Measurements from ENCODE around the gene PNPLA7.

Gene PNPLA7

DNA sequence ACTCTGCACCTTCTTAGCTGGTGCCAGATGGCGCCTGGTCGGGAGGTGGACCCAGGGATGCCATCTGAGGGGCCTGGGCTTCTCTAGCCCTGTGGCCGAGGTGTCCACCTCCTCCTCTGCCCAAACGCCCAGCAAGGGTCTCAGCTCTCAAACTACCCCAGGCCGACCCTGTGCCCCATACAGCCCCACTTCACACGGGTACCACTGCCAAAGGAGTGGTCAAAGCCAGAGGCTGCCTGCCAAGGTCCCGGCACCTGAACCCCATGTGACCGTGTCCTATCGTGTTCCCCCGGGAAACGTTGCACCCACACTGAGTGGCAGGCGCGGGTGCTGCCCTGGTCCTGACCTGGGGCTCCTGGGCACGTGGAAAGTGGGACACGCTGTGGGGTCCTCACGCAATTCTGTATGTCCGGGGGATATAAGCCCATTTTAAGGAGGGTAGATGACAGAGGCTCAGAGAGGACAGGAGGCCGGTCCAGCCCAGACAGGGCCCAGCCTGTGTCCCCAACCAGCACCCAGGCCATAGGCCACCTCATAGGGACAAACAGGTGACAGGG lies 111.0 kb downstream of the PNPLA7 start:
- Histone ChIP-seq H3K9me3 (ENCODE audit: control insufficient read depth, low read length) (no peaks in the 10 kb centered on the region), H3K4me1 (ENCODE audit: control insufficient read depth, insufficient read depth, low read length) (peaks cover 3% of the 10 kb centered on the region), H3K4me3 (ENCODE audit: insufficient read depth, low read depth, low read length) (no peak overlapping the region), H3K27me3 (ENCODE audit: control insufficient read depth, insufficient read depth, low read length, poor library complexity, severe bottlenecking) (peaks cover 18% of the 10 kb centered on the region), H3K36me3 (ENCODE audit: control insufficient read depth, insufficient read depth, low read length) (no peaks in the 10 kb centered on the region), H3K27ac (ENCODE audit: insufficient read depth, low read depth, low read length, poor library complexity, severe bottlenecking) (no peak overlapping the region)
- WGBS, 2 experiments = 89 to 90% methylated on average over 18 of the region's 18 CpGs

- Histone ChIP-seq H3K9me3 (ENCODE audit: control insufficient read depth, low read length) (no peaks in the 10 kb centered on the region), H3K27me3 (ENCODE audit: control insufficient read depth, insufficient read depth, low read length, poor library complexity, severe bottlenecking) (peaks cover 18% of the 10 kb centered on the region), H3K36me3 (ENCODE audit: control insufficient read depth, insufficient read depth, low read length) (no peaks in the 10 kb centered on the region), H3K4me3 (ENCODE audit: insufficient read depth, low read depth, low read length) (no peak overlapping the region), H3K4me1 (ENCODE audit: control insufficient read depth, insufficient read depth, low read length) (peaks cover 3% of the 10 kb centered on the region), H3K27ac (ENCODE audit: insufficient read depth, low read depth, low read length, poor library complexity, severe bottlenecking) (no peak overlapping the region)
- WGBS, 2 experiments = 92 to 95% methylated on average over 22 of the region's 22 CpGs
Observed at GRCh38 chr9:137438591-137439157, 111.5 kb downstream of the PNPLA7 start.

DNA sequence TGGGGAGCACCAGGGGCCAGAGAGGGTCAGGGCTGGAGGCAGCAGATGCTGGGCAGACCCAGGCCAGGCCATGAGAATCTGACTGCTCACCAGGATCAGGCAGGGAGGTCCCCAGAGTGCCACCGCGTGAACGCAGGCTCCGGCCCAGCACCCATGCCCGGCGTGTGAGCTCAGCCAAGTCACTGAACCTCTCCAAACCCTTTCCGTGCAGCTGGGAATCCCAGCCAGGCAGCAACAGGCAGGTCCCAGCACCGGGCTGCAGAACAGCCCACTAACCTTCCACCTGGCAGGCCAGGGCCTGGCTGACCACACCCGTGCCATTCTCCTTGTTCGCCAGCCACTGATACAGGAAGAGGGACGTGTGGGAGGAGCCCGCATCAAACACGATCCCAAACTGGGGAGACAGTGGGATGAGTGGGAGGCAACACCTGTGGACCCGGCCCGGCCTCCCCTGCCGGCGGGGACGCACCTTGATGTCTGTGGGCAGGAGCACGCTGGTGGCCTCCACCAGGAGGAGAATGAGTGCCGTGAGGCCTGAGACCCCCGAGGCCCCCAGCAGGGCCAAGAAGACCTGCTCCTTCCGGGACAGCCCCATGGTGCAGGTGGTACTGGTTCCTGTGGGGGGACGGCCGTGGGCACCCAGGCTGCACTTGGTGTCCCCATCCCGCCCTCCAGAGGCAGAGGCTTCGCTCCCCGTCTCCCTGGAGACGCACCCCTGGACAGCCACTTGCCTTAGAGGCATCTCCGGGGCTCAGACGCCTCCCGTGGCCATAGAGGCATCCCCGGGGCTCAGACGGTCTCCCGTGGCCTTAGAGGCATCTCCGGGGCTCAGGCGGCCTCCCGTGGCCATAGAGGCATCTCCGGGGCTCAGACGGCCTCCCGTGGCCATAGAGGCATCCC lies 112.3 kb downstream of the PNPLA7 start:
- H3K4me1 ChIP-seq (ENCODE audit: control insufficient read depth, insufficient read depth, low read length) = peaks cover 3% of the 10 kb centered on the region
- H3K9me3 ChIP-seq (ENCODE audit: control insufficient read depth, low read length) = no peaks in the 10 kb centered on the region
- H3K36me3 ChIP-seq (ENCODE audit: control insufficient read depth, insufficient read depth, low read length) = no peaks in the 10 kb centered on the region
- WGBS, 2 experiments = 93% methylated on average over 40 of the region's 40 CpGs
- no peak overlapping the region for H3K4me3 ChIP-seq (ENCODE audit: insufficient read depth, low read depth, low read length)
- H3K27me3 ChIP-seq (ENCODE audit: control insufficient read depth, insufficient read depth, low read length, poor library complexity, severe bottlenecking) = peaks cover 17% of the 10 kb centered on the region
- H3K27ac ChIP-seq (ENCODE audit: insufficient read depth, low read depth, low read length, poor library complexity, severe bottlenecking) = no peak overlapping the region

- Histone ChIP-seq H3K36me3 (ENCODE audit: control insufficient read depth, insufficient read depth, low read length) (no peaks in the 10 kb centered on the region), H3K27ac (ENCODE audit: insufficient read depth, low read depth, low read length, poor library complexity, severe bottlenecking) (no peak overlapping the region), H3K4me3 (ENCODE audit: insufficient read depth, low read depth, low read length) (no peak overlapping the region), H3K9me3 (ENCODE audit: control insufficient read depth, low read length) (no peaks in the 10 kb centered on the region), H3K27me3 (ENCODE audit: control insufficient read depth, insufficient read depth, low read length, poor library complexity, severe bottlenecking) (peaks cover 7% of the 10 kb centered on the region), H3K4me1 (ENCODE audit: control insufficient read depth, insufficient read depth, low read length) (no peaks in the 10 kb centered on the region)
- WGBS, 2 experiments = 92 to 93% methylated on average over 24 of the region's 24 CpGs
Observed at GRCh38 chr9:137436761-137437600, 113.2 kb downstream of the PNPLA7 start.

DNA sequence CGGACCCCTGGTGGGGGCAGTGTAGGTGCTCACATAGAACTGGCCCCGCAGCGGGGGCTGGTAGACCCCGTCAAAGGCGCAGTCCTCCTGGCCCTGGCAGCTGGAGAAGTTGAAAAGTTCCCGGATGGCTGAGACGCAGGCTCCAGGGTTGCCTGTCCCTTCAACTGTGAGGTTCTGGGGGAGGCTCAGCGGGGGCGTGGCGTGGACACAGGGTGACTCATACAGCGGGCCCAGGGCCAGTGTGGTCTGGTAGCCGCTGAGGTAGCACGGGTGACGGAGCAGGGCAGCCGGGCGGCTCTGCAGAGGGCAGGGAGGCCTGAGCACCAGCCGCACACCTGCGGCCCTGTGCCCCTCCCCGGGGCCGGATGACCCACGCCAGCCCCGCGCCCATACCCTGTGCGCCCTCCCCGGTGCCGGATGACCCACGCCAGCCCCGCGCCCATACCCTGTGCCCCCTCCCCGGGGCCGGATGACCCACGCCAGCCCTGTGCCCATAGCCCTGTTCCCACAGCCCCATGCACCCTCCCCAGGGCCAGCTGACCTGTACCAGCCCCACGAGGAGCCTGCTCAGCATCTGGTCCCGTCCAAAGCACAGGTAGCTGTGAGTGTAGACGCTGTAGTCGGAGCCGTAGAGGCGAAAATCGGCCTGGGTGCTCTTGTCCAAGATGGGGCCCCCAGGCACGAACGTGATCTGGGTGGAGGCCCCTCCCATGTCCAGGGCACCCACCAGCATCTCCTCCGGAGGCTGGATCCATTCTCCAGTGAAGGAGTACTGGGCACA lies 114.0 kb downstream of the PNPLA7 start:
- Histone ChIP-seq H3K9me3 (ENCODE audit: control insufficient read depth, low read length) (no peaks in the 10 kb centered on the region), H3K4me1 (ENCODE audit: control insufficient read depth, insufficient read depth, low read length) (no peaks in the 10 kb centered on the region), H3K27ac (ENCODE audit: insufficient read depth, low read depth, low read length, poor library complexity, severe bottlenecking) (no peak overlapping the region), H3K27me3 (ENCODE audit: control insufficient read depth, insufficient read depth, low read length, poor library complexity, severe bottlenecking) (no peaks in the 10 kb centered on the region), H3K36me3 (ENCODE audit: control insufficient read depth, insufficient read depth, low read length) (no peaks in the 10 kb centered on the region), H3K4me3 (ENCODE audit: insufficient read depth, low read depth, low read length) (no peak overlapping the region)
- WGBS, 2 experiments = 93% methylated on average over 42 of the region's 42 CpGs

GRCh38 chr9:137435381-137435891 lies 114.8 kb downstream of the PNPLA7 start:
- no peak overlapping the region for H3K4me3 ChIP-seq (ENCODE audit: insufficient read depth, low read depth, low read length)
- H3K36me3 ChIP-seq (ENCODE audit: control insufficient read depth, insufficient read depth, low read length) = no peaks in the 10 kb centered on the region
- no peaks in the 10 kb centered on the region for H3K27me3 ChIP-seq (ENCODE audit: control insufficient read depth, insufficient read depth, low read length, poor library complexity, severe bottlenecking)
- no peaks in the 10 kb centered on the region for H3K9me3 ChIP-seq (ENCODE audit: control insufficient read depth, low read length)
- peaks cover 5% of the 10 kb centered on the region for H3K4me1 ChIP-seq (ENCODE audit: control insufficient read depth, insufficient read depth, low read length)
- no peak overlapping the region for H3K27ac ChIP-seq (ENCODE audit: insufficient read depth, low read depth, low read length, poor library complexity, severe bottlenecking)
- 89 to 91% methylated on average over 20 of the region's 20 CpGs for WGBS, 2 experiments

DNA sequence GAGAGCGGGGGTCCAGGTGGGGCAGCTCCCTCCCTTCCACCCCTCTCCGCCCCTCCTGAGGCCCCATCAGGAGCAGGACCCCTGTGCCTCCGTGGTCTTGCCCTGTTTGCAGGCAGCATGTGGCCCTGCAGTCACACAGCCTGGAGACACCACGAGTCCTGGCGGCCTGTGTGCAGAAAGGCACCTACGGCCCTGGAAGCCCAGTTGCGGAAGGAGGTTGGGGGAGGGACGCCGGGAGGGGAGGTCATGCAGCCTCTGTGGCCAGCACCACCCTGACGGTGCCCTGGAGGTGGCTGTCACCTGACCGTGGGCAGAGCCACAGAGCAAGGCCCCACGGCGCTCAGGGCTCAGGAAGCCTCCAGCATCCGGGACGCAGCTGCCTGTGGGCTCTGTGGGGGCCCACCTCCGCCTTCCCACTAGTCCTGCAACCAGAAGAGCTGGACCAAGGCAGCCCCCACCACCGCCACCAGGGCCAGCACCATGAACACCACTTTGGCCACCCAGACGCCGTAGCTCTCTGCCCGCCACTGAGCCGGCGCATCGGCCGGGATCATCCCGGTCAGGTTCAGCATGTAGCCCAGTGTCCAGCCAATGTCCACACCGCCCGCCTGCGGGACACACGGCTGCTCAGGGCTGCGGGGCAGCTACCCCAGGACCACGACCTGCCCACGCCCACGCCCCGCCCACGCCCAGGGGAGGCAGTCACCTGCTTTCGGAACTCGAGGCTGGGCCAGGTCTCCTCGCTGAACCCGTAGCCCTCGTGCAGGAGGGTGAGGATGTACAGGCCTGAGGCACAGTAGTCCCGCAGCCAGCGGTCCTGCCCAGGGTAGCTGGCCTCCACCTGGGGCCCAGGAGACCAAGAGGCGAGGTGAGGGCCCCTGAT lies 115.5 kb downstream of the PNPLA7 start:
- no peaks in the 10 kb centered on the region for H3K27me3 ChIP-seq (ENCODE audit: control insufficient read depth, insufficient read depth, low read length, poor library complexity, severe bottlenecking)
- no peaks in the 10 kb centered on the region for H3K9me3 ChIP-seq (ENCODE audit: control insufficient read depth, low read length)
- peaks cover 6% of the 10 kb centered on the region for H3K4me1 ChIP-seq (ENCODE audit: control insufficient read depth, insufficient read depth, low read length)
- no peaks in the 10 kb centered on the region for H3K36me3 ChIP-seq (ENCODE audit: control insufficient read depth, insufficient read depth, low read length)
- H3K4me3 ChIP-seq (ENCODE audit: insufficient read depth, low read depth, low read length) = no peak overlapping the region
- 93 to 94% methylated on average over 43 of the region's 43 CpGs for WGBS, 2 experiments
- H3K27ac ChIP-seq (ENCODE audit: insufficient read depth, low read depth, low read length, poor library complexity, severe bottlenecking) = no peak overlapping the region

- no peaks in the 10 kb centered on the region for H3K36me3 ChIP-seq (ENCODE audit: control insufficient read depth, insufficient read depth, low read length)
- H3K9me3 ChIP-seq (ENCODE audit: control insufficient read depth, low read length) = no peaks in the 10 kb centered on the region
- no peaks in the 10 kb centered on the region for H3K27me3 ChIP-seq (ENCODE audit: control insufficient read depth, insufficient read depth, low read length, poor library complexity, severe bottlenecking)
- no peak overlapping the region for H3K27ac ChIP-seq (ENCODE audit: insufficient read depth, low read depth, low read length, poor library complexity, severe bottlenecking)
- no peak overlapping the region for H3K4me3 ChIP-seq (ENCODE audit: insufficient read depth, low read depth, low read length)
- peaks cover 6% of the 10 kb centered on the region for H3K4me1 ChIP-seq (ENCODE audit: control insufficient read depth, insufficient read depth, low read length)
- 93% methylated on average over 26 of the region's 26 CpGs for WGBS, 2 experiments
Observed at GRCh38 chr9:137433916-137434431, 116.2 kb downstream of the PNPLA7 start.

All from ectodermal cell (in vitro differentiated cells).